CD14-positive monocyte (primary cell): ENCODE data around the gene SERPINB1. TPM values are rescaled to one million over a fixed set of nuclear protein-coding genes. Genes with fewer than 3 reads are reported as not detected.
A peak's percentile ranks its signal among the peaks of the same experiment; 100 is the strongest.

Experiments
- DNase-seq, 3 donors: peaks; one replicate each; pipeline ENCODE4 v3.0.0-alpha.2; 2011 to 2022
- H2AFZ ChIP-seq: 2 replicates; pipeline ENCODE4 v1.6.0; 2012; ENCODE audit warnings: mild to moderate bottlenecking, low read depth, low read length, inconsistent platforms; ENCODE audit not compliant: insufficient read depth, poor library complexity, severe bottlenecking
- H3K27ac ChIP-seq, 2 donors: 1 replicate in 1 of 2; 2 replicates in 1 of 2; pipeline ENCODE4 v1.5.1; 2012 to 2013; ENCODE audit warnings: low read length in 2 of 2, control low read depth in 1 of 2, inconsistent platforms in 1 of 2, low read depth in 1 of 2, mild to moderate bottlenecking in 1 of 2
- H3K27me3 ChIP-seq, 2 donors: one replicate each; pipeline versions ENCODE4 v1.6.0 to v1.6.1; 2011 to 2013; ENCODE audit warnings: low read length in 2 of 2; ENCODE audit not compliant: control insufficient read depth in 2 of 2, insufficient read depth in 2 of 2
- H3K36me3 ChIP-seq, 2 donors: replicated peaks in 1 of 2; 1 replicate in 1 of 2; 2 replicates in 1 of 2; pipeline versions ENCODE4 v1.5.1 to v1.6.1; 2012 to 2013; ENCODE audit warnings: low read length in 2 of 2, control low read depth in 1 of 2, inconsistent platforms in 1 of 2, mild to moderate bottlenecking in 1 of 2; ENCODE audit not compliant: insufficient read depth in 2 of 2, control insufficient read depth in 1 of 2
- H3K4me1 ChIP-seq, 2 donors: 1 replicate in 1 of 2; 2 replicates in 1 of 2; pipeline versions ENCODE4 v1.5.1 to v1.6.1; 2012 to 2013; ENCODE audit warnings: low read length in 2 of 2, control low read depth in 1 of 2, inconsistent platforms in 1 of 2, mild to moderate bottlenecking in 1 of 2, moderate library complexity in 1 of 2; ENCODE audit not compliant: insufficient read depth in 2 of 2, control insufficient read depth in 1 of 2
- H3K4me2 ChIP-seq: replicated peaks from 2 replicates; pipeline ENCODE3; 2012; ENCODE audit warnings: low read length, moderate library complexity, mild to moderate bottlenecking; ENCODE audit not compliant: poor library complexity, severe bottlenecking; ENCODE audit errors: extremely low read depth
- H3K4me3 ChIP-seq, 3 experiments: fragments of 200-600 bp in 1 of 3; sonication (generic) in 1 of 3; replicated peaks in 1 of 3; 1 replicate in 2 of 3; 2 replicates in 1 of 3; pipeline ENCODE4 v1.5.1; 2011 to 2013; ENCODE audit warnings: low read length in 3 of 3, mild to moderate bottlenecking in 3 of 3, control low read depth in 2 of 3, low read depth in 2 of 3, inconsistent platforms in 1 of 3, moderate library complexity in 1 of 3
- H3K79me2 ChIP-seq: 2 replicates; pipeline ENCODE4 v1.6.0; 2012; ENCODE audit warnings: mild to moderate bottlenecking, control low read depth, inconsistent platforms, low read length, moderate library complexity; ENCODE audit not compliant: insufficient read depth
- H3K9ac ChIP-seq: 2 replicates; pipeline ENCODE4 v1.6.0; 2017; ENCODE audit warnings: low read length, mild to moderate bottlenecking; ENCODE audit not compliant: insufficient read depth, poor library complexity, severe bottlenecking
- H3K9me3 ChIP-seq, 2 donors: replicated peaks in 1 of 2; 1 replicate in 1 of 2; 2 replicates in 1 of 2; pipeline versions ENCODE4 v1.5.1 to v1.6.1; 2012 to 2013; ENCODE audit warnings: low read length in 2 of 2, control low read depth in 1 of 2; ENCODE audit not compliant: control insufficient read depth in 1 of 2, insufficient read depth in 1 of 2
- H4K20me1 ChIP-seq: 2 replicates; pipeline ENCODE4 v1.6.0; 2012; ENCODE audit warnings: mild to moderate bottlenecking, low read length, control low read depth, moderate library complexity; ENCODE audit not compliant: insufficient read depth
- H3K27ac Mint-ChIP-seq, 7 donors: one replicate each; pipeline ENCODE4 v1.8.0; 2020; ENCODE audit warnings: mild to moderate bottlenecking in 7 of 7, mixed read lengths in 7 of 7, moderate library complexity in 6 of 7, inconsistent platforms in 2 of 7
- H3K27me3 Mint-ChIP-seq, 3 donors: one replicate each; pipeline ENCODE4 v1.8.0; 2021 to 2022; ENCODE audit warnings: low read depth in 3 of 3, mild to moderate bottlenecking in 3 of 3, mixed read lengths in 3 of 3, moderate library complexity in 3 of 3, inconsistent platforms in 1 of 3
- H3K36me3 Mint-ChIP-seq, 2 donors: one replicate each; pipeline ENCODE4 v1.8.0; 2020; ENCODE audit warnings: mixed read lengths in 2 of 2, inconsistent platforms in 1 of 2, mild to moderate bottlenecking in 1 of 2
- H3K4me1 Mint-ChIP-seq: one replicate; pipeline ENCODE4 v1.8.0; 2020; ENCODE audit warnings: mild to moderate bottlenecking, mixed read lengths
- H3K4me3 Mint-ChIP-seq, 2 donors: one replicate each; pipeline ENCODE4 v1.8.0; 2020; ENCODE audit warnings: mild to moderate bottlenecking in 2 of 2, mixed read lengths in 2 of 2, moderate library complexity in 1 of 2
- H3K9me3 Mint-ChIP-seq, 7 donors: one replicate each; pipeline ENCODE4 v1.8.0; 2020 to 2022; ENCODE audit warnings: mixed read lengths in 7 of 7, mild to moderate bottlenecking in 6 of 7, moderate library complexity in 6 of 7, inconsistent platforms in 2 of 7
- CTCF ChIP-seq: fragments of 200-600 bp; IDR thresholded peaks from one replicate; pipeline ENCODE4 v1.8.0; 2022; ENCODE audit warnings: antibody characterized with exemption, mild to moderate bottlenecking
- WGBS: methylation state at CpG from one replicate; pipeline ENCODE4 v1.1.5; 2013; ENCODE audit warnings: missing lambda C conversion rate; ENCODE audit not compliant: insufficient coverage; 5-methylcytosine and 5-hydroxymethylcytosine counted together
- intact Hi-C, 2 donors: fragments of 100-400 bp; cut with micrococcal nuclease; formaldehyde crosslinking; loops; one replicate each; pipeline versions ENCODE4 v1.15.0 to v1.15.1; 2023
- polyA plus RNA-seq, 3 donors: library from polyadenylated mRNA; depleted of rRNA in 1 of 3; unstranded in 2 of 3; stranded (reverse) in 1 of 3; fragments of 300-500 nt in 2 of 3; fragments of >200 nt in 1 of 3; fragmentation: Illumina TruSeq in 2 of 3; gene quantifications; 1 replicate in 2 of 3; 2 replicates in 1 of 3; pipeline ENCODE4 v1.2.3, GENCODE V29; 2012 to 2021

The SERPINB1 gene
- polyA plus RNA-seq, 3 donors = 126 to 307 (median 306) TPM

- H3K79me2 ChIP-seq = peaks cover 10% of the 10 kb centered on the region
- H4K20me1 ChIP-seq = no peaks in the 10 kb centered on the region
- H3K27me3 ChIP-seq = no peaks in the 10 kb centered on the region
- no peak overlapping the region for H2AFZ ChIP-seq
- no peak overlapping the region for H3K4me2 ChIP-seq
- Mint-ChIP-seq H3K36me3 (peaks cover 0 to 3% of the 10 kb centered on the region in 2 donors), H3K4me1 (peaks cover 58% of the 10 kb centered on the region), H3K9me3 (peaks cover 0 to 4% (median 0%) of the 10 kb centered on the region in 7 donors), H3K27ac (peak overlapping the region in 1 of 7 donors; percentile 31), H3K4me3 (no peak overlapping the region), H3K27me3 (peaks cover 0 to 2% (median 0%) of the 10 kb centered on the region in 3 donors)
- no peak overlapping the region for H3K27ac ChIP-seq
- peaks cover 40 to 42% of the 10 kb centered on the region in 2 donors for H3K4me1 ChIP-seq
- intact Hi-C loops = no loop called here
- H3K36me3 ChIP-seq = no peaks in the 10 kb centered on the region
- DNase-seq = no peak
- 97% methylated on average over 11 of the region's 14 CpGs for WGBS
- TF ChIP-seq CTCF = no peak
- no peaks in the 10 kb centered on the region for H3K9me3 ChIP-seq
- no peak overlapping the region for H3K4me3 ChIP-seq
- no peak overlapping the region for H3K9ac ChIP-seq
Measured at GRCh38 chr6:2800552-2801316, 40.9 kb downstream of the SERPINB1 start.

- intact Hi-C loops = no loop called here
Measured at GRCh38 chr6:2799936-2800527, 41.6 kb downstream of the SERPINB1 start.

More at GRCh38 chr6:2799936-2800527, 41.6 kb downstream of the SERPINB1 start:
- H3K27me3 Mint-ChIP-seq = peaks cover 0 to 2% (median 0%) of the 10 kb centered on the region in 3 donors
- Histone ChIP-seq H4K20me1 (no peaks in the 10 kb centered on the region), H3K4me1 (peaks cover 47 to 49% of the 10 kb centered on the region in 2 donors), H2AFZ (no peak overlapping the region), H3K9me3 (no peaks in the 10 kb centered on the region), H3K9ac (no peak overlapping the region), H3K4me2 (no peak overlapping the region), H3K79me2 (peaks cover 10% of the 10 kb centered on the region), H3K36me3 (no peaks in the 10 kb centered on the region), H3K4me3 (no peak overlapping the region), H3K27me3 (no peaks in the 10 kb centered on the region), H3K27ac (no peak overlapping the region)
- H3K36me3 Mint-ChIP-seq = no peaks in the 10 kb centered on the region
- 100% methylated on average over 3 of the region's 11 CpGs for WGBS
- TF ChIP-seq CTCF = no peak
- no peak overlapping the region for H3K4me3 Mint-ChIP-seq
- peak overlapping the region in 2 of 7 donors; percentile 31 to 60 for H3K27ac Mint-ChIP-seq
- H3K4me1 Mint-ChIP-seq = peaks cover 61% of the 10 kb centered on the region
- peak in 2 of 3 donors; percentile 28 to 49 for DNase-seq
- peaks cover 0 to 4% (median 0%) of the 10 kb centered on the region in 7 donors for H3K9me3 Mint-ChIP-seq
